Measurements from ENCODE around the gene SDCCAG8.

DNA sequence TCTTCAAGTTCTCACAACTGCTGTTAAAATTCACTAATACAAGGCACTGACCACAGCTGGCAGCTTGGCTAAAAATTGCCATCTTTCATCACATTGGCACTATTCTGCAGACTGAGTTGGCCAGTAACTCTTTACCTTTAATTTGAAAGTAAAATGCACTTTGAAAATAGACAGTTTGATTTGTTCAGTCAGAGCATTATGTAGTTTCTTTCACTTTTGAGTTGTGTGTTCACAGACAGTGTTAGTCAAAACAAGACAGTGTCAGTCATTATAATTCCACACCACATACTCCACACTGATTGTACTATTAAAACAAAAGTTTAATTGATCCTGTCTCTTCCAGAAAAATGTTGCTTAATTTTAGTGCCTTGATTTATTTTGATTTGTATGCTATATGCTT lies 160.7 kb downstream of the SDCCAG8 start:
- TF ChIP-seq, protein P1, sequence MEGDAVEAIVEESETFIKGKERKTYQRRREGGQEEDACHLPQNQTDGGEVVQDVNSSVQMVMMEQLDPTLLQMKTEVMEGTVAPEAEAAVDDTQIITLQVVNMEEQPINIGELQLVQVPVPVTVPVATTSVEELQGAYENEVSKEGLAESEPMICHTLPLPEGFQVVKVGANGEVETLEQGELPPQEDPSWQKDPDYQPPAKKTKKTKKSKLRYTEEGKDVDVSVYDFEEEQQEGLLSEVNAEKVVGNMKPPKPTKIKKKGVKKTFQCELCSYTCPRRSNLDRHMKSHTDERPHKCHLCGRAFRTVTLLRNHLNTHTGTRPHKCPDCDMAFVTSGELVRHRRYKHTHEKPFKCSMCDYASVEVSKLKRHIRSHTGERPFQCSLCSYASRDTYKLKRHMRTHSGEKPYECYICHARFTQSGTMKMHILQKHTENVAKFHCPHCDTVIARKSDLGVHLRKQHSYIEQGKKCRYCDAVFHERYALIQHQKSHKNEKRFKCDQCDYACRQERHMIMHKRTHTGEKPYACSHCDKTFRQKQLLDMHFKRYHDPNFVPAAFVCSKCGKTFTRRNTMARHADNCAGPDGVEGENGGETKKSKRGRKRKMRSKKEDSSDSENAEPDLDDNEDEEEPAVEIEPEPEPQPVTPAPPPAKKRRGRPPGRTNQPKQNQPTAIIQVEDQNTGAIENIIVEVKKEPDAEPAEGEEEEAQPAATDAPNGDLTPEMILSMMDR (IDR thresholded peaks at IDR 0.05; ENCODE audit: insufficient read depth, low read depth, low read length), result no peak
- TF ChIP-seq EZH2 (IDR thresholded peaks at IDR 0.05; ENCODE audit: insufficient read depth, low read length), result no peak

All from astrocyte (in vitro differentiated cells and primary cell).